GM12801 (cell line): Measurements from ENCODE around the gene NLRP12.

Experiments
- TF ChIP-seq, protein P1 (sequence below): IDR thresholded peaks from one replicate; pipeline ENCODE4 v1.5.1; 2011; ENCODE audit warnings: control low read depth; ENCODE audit not compliant: insufficient read length; ENCODE audit errors: extremely low read depth

Gene NLRP12, protein sequence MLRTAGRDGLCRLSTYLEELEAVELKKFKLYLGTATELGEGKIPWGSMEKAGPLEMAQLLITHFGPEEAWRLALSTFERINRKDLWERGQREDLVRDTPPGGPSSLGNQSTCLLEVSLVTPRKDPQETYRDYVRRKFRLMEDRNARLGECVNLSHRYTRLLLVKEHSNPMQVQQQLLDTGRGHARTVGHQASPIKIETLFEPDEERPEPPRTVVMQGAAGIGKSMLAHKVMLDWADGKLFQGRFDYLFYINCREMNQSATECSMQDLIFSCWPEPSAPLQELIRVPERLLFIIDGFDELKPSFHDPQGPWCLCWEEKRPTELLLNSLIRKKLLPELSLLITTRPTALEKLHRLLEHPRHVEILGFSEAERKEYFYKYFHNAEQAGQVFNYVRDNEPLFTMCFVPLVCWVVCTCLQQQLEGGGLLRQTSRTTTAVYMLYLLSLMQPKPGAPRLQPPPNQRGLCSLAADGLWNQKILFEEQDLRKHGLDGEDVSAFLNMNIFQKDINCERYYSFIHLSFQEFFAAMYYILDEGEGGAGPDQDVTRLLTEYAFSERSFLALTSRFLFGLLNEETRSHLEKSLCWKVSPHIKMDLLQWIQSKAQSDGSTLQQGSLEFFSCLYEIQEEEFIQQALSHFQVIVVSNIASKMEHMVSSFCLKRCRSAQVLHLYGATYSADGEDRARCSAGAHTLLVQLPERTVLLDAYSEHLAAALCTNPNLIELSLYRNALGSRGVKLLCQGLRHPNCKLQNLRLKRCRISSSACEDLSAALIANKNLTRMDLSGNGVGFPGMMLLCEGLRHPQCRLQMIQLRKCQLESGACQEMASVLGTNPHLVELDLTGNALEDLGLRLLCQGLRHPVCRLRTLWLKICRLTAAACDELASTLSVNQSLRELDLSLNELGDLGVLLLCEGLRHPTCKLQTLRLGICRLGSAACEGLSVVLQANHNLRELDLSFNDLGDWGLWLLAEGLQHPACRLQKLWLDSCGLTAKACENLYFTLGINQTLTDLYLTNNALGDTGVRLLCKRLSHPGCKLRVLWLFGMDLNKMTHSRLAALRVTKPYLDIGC

DNA sequence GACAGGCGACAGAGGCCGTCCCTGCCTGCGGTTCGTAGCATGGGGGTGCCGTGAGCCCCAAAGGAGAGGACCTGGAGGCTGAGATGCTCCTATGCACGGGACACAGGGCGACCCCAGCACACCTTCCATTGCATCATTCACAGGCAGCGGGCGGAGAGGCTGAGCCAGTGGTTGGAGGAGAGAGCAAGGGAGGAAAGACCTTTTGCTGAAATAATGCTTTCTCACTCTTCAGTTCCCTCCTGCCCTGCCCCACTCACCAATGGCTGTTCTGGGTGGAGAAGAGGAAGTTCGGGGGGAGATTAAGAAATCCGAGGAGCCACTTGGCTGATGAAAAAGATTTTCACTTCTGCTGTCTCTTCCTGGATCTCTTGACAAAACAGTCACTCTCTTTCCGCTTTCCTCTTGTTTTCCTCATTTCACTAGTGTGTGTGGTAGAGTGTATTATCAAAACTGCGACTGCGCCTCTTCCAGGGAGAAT is at the start of gene NLRP12:
Gene NLRP12, minus strand, starts transcription at position 181 of the 478 bp plus-strand sequence. Its CDS starts 140 bp downstream, at position 41.
- TF ChIP-seq, protein P1, sequence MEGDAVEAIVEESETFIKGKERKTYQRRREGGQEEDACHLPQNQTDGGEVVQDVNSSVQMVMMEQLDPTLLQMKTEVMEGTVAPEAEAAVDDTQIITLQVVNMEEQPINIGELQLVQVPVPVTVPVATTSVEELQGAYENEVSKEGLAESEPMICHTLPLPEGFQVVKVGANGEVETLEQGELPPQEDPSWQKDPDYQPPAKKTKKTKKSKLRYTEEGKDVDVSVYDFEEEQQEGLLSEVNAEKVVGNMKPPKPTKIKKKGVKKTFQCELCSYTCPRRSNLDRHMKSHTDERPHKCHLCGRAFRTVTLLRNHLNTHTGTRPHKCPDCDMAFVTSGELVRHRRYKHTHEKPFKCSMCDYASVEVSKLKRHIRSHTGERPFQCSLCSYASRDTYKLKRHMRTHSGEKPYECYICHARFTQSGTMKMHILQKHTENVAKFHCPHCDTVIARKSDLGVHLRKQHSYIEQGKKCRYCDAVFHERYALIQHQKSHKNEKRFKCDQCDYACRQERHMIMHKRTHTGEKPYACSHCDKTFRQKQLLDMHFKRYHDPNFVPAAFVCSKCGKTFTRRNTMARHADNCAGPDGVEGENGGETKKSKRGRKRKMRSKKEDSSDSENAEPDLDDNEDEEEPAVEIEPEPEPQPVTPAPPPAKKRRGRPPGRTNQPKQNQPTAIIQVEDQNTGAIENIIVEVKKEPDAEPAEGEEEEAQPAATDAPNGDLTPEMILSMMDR: no peak

DNA sequence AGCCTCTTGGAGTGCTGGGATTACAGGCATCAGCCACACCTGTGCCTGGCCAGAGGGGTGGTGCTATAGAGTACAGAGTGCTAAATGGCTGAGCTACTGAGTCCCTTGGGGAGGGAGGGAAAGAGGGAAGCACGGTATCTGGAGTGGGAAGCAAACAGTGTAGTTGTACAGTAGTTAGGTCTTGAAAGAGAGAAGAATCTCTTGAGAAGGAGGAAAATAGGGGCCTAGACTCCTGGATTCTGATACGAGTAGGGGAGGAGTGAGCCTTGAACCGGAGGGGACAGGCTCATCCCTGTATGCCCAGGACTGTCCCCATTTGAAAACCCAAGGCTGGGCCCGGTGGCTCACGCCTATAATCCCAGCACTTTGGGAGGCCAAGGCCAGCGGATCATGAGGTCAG is 48.6 kb upstream of the NLRP12 start:
- TF ChIP-seq, protein P1: no peak

GRCh38 chr19:53871454-53871853 is 47.3 kb upstream of the NLRP12 start:
- TF ChIP-seq, protein P1: no peak

DNA sequence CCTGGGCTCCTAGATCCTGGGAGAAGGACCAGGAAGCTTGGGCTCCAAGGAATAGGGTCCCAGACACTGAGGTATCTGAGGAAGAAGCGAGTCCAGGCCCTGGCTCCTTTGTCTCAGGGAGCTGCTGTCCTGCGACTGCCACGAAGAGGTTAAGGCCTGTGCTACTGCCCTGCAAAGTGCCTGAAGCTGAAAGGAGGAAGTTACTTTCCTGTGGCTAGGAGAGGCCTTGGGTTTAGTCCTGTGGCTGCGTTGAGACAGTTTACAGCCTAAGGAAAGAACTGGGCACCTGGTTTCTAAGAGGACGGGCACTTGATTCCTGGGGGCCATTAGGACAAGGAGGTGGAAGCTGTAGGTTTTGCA is 46.4 kb upstream of the NLRP12 start:
- TF ChIP-seq, protein P1: no peak

DNA sequence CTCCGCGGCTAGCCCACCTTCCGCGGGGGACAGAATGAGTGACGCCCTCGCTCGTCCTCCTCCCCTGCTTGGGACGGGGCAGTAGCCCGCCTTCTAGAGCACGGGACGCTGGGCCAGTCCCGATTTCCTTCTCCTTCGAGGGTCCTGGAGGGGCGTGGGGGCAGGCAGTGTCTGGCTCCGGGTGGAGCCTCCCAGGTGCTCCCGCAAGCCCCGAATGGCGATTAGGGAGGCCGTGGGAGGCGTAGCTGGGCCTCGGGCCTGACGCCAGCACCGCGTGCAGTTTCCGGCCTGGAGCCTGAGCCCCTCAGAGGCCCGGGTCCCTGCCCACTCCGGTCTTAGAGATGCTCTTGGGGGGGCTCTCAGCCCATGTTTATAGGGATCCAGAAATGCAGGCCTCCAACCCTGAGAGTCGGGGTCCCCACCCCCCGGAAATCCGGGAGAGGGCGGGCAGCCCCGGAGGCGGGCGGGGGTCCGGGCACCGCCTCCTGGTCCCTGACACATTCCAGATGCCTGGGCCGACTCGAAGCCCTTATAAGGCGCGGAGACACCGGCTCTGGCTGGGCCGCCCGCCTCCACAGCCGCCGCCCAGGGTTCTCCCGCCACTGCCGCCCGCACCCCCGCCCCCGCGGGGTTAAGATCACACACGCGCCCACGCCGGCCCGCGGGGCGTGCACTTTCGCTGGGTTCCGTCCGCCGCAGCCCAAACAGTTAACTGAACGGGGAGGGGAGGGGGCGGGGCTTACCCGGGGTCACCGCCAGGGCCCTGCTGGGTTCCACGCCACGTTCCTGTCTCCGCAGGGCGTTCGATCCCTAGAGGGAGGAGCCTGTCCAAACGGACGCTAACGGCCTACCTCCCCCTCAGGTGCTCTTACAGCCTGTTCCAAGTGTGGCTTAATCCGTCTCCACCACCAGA is 45.0 kb upstream of the NLRP12 start:
- TF ChIP-seq, protein P1: no peak

GRCh38 chr19:53868091-53868891 is 44.2 kb upstream of the NLRP12 start:
- TF ChIP-seq, protein P1: no peak
